VCaP (cell line): ENCODE results near the gene UMOD.

Source experiments
- H3K27ac ChIP-seq: fragments of 450-650 bp; 2 replicates; pipeline ENCODE4 v1.5.1; 2017
- TF ChIP-seq, protein P1 (sequence below): fragments of 450-650 bp; conservative IDR thresholded peaks from 2 replicates; pipeline ENCODE4 v1.5.1; 2017; ENCODE audit warnings: mild to moderate bottlenecking, moderate library complexity

The UMOD gene

DNA sequence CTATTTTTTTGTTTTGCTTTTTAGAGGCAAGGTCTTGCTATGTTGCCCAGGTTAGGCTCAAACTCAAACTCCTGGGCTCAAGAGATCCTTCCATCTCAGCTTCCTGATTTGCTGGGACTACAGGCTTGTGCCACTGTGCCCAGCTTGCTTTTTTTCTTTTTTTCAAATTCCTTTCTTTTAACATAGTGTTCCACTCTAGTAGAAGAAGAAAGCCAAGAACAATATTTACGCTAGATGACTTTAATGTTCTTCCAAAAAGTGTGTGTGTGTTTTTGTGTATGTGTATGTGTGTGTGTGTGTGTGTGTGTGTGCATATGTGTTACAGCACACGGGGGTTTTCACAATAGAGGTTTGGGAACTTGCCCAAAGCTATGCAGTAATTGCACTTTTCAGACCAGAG, 10.7 kb upstream of the UMOD start:
- H3K27ac ChIP-seq = no peak overlapping the region
- TF ChIP-seq, protein P1, sequence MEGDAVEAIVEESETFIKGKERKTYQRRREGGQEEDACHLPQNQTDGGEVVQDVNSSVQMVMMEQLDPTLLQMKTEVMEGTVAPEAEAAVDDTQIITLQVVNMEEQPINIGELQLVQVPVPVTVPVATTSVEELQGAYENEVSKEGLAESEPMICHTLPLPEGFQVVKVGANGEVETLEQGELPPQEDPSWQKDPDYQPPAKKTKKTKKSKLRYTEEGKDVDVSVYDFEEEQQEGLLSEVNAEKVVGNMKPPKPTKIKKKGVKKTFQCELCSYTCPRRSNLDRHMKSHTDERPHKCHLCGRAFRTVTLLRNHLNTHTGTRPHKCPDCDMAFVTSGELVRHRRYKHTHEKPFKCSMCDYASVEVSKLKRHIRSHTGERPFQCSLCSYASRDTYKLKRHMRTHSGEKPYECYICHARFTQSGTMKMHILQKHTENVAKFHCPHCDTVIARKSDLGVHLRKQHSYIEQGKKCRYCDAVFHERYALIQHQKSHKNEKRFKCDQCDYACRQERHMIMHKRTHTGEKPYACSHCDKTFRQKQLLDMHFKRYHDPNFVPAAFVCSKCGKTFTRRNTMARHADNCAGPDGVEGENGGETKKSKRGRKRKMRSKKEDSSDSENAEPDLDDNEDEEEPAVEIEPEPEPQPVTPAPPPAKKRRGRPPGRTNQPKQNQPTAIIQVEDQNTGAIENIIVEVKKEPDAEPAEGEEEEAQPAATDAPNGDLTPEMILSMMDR = no peak

DNA sequence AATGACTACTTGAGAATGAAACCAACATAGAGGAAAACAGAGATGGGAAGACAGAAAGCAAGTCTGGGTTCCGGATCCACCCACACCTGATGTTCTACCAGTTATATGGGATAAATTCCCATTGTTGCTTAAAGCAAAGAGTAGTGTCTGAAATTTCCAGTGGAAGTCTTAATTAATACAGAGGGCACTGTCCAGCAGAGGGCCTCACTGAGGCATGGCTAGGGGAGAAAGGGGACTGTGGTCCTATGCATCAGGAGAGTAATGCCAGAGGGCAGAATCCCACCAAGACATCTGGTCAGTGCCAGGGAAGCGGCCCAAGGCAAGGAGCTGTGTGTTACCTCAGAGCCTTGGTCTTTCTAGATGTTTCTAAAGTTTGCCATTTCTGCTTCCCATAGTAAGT, 7.5 kb upstream of the UMOD start:
- H3K27ac ChIP-seq = no peak overlapping the region
- TF ChIP-seq, protein P1 = no peak; the same call in 1 of the 2 replicates

DNA sequence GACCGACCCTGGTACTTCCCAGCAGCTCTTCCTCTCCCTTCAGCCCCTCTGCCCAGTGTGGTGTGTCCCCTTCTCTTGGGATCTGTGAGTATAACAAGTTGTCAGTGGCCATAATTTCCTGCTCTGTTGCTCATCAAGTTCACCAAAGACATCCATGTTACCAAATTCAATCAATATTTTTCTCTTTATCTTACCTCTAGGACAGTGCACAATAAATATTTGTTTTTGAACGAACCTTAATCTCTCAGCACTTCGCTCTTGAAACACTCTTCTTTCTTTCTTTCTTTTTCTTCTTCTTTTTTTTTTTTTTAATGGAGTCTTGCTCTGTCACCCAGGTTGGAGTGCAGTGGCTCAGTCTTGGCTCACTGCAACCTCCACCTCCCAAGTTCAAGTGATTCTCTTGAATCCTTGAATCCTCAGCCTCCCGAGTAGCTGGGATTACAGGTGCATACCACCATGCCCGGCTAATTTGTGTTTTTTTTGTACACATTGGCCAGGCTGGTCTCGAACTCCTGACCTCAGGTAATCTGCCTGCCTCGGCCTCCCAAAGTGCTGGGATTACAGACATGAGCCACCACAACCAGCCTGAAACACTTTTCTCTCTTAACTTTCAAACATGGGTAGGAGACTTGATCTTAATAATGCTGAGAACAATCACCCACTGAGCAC, 2.7 kb upstream of the UMOD start:
- TF ChIP-seq, protein P1 = no peak
- no peak overlapping the region for H3K27ac ChIP-seq

DNA sequence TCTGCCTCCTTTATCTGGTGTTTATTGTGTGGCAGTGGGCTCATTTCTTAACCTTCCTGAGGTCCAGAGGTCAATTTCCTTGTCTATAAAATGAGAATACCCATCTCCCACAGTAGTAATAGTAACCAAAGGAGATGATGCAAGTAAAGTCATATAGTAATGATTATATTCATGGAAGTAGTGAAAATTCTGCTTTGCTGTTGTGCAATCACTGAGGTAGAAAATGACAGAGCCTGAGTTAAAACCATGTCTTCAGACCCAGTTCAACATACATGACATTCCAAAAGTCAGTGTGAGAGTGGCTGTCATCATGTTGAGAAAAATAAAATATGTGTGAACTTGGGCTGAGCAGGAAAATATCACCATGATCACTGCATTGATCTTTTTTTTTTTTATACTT, 864 bp upstream of the UMOD start:
- TF ChIP-seq, protein P1 = no peak

DNA sequence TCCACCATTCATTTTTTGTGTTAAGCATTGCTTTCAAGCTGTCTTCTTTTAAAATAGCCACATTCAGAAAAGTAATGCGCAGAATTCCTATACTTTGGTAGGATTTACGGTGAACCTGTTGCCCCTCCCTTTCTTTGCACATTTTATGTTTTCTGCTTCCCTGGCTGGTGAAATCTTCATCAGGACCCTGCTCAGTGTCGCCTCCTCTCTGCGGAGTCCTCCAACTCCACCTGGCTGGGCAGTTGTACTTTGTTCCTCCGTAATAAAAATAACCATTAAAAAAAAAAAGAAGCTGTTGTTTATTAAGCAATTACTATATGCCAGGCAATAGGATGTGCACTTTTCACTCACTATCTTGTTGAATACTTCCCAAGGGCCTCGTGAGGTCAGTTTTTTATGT, 2.9 kb downstream of the UMOD start:
- H3K27ac ChIP-seq = no peak overlapping the region
- TF ChIP-seq, protein P1 = no peak

More for the DNA sequence above, 864 bp upstream of the UMOD start:
- H3K27ac ChIP-seq = no peak overlapping the region

DNA sequence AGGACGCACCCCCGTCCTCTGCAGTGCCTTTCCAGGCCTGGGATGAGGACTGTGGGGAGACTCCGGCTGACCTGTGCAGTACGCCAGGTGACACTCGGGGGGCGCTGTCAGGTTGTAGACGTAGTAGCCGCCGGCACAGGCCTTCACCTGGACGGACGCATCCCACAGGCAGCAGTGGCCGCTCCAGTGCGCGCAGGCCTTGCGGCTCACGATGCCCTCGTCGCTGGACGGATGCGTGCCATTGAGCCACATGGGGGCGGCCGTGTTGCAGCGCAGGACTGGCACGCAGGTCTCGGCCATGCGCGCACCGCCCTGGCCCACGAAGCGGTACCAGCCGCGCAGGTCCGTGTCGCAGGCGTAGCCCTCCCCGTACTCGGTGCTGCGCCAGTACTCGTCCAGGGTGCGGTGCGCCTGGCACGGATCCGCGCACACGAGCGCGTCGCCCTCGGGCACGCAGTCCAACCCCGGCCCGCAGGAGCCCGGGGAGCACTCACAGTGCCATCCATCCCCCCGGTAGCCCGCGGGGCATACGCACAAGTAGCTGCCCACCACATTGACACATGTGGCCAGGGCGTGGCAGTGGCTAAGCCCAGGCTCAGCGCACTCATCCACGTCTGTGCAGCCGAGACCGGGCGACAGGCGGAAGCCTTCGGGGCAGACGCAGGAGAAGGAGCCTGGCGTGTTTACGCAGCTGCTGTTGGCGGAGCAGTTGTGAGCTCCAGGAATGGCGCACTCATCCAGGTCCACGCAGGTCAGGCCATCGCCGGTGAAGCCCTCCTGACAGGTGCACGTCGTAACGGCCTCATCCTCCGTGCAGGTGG, 3.9 kb downstream of the UMOD start:
- TF ChIP-seq, protein P1 = peak; percentile 73
- no peak overlapping the region for H3K27ac ChIP-seq

DNA sequence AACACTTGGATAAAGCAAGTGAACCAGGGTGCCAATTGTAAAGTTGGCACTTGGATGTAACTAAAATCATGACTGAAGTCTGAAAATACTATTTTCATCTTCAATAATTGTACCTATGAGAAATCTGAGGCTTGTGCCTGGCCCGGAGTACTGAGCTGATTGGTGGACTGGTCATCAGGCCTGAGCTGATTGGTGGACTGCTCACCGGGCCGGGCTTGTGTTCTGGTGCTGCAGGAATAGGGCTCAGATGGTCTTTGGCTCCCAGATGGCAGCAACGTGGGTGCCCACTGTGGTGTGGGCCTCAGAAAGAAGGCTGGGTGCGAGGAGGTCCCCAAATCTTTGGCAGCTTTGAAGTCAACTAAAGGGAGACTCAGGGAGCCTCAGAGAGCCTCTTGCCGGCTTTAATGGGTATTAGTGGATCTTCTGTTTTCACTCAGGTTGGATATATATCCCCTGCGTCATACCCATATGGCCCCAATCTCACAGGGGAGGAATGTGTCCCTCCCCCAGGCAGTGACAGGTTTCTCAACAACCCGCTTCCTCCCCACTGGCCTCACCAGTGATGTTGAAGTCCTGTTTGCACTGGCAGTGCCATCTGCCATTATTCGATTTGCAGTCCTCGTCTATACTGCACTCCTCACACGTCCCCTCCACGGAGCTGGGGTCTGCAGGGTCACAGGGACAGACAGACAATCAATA, 4.7 kb downstream of the UMOD start:
- H3K27ac ChIP-seq = no peak overlapping the region
- TF ChIP-seq, protein P1 = no peak
